NCI-H748 (cell line): ENCODE results near the gene AP1M2.
"Not testable (repeated sequence)": the region's sequence is repeated elsewhere in the genome, so short reads cannot be mapped to it uniquely, and the experiment has no call there.

Experiments
- DNase-seq: peaks from one replicate; lab custom pipeline; 2025; ENCODE audit not compliant: unreplicated experiment; lab: John Stamatoyannopoulos, UW

The AP1M2 gene

GRCh38 chr19:10565567-10566407 is 21.3 kb downstream of the AP1M2 start, which contains the start of gene KRI1:
Gene KRI1, minus strand, starts transcription at chr19:10566010. Its CDS starts 11 bp downstream, at chr19:10565999.
- peak; percentile 94 for DNase-seq

- peak; percentile 49 for DNase-seq
These were observed 22.0 kb downstream of the AP1M2 start for GRCh38 chr19:10565028-10565566.

- no peak for DNase-seq
These were observed 24.5 kb downstream of the AP1M2 start for GRCh38 chr19:10562609-10563008.

- no peak for DNase-seq
These were observed 27.0 kb downstream of the AP1M2 start for GRCh38 chr19:10560154-10560553.

GRCh38 chr19:10557603-10558197 is 29.4 kb downstream of the AP1M2 start:
- DNase-seq, result no peak

GRCh38 chr19:10555610-10555973 is 31.5 kb downstream of the AP1M2 start:
- no peak for DNase-seq

- no peak for DNase-seq
These were observed 32.1 kb downstream of the AP1M2 start for GRCh38 chr19:10554760-10555609.

GRCh38 chr19:10553943-10554381 is 33.1 kb downstream of the AP1M2 start:
- DNase-seq, result no peak

- no peak for DNase-seq
These were observed 33.9 kb downstream of the AP1M2 start for GRCh38 chr19:10553087-10553667.

- no peak for DNase-seq
These were observed 34.5 kb downstream of the AP1M2 start for GRCh38 chr19:10552510-10553053.

GRCh38 chr19:10551698-10552301 is 35.3 kb downstream of the AP1M2 start:
- DNase-seq, result peak; percentile 22

GRCh38 chr19:10551006-10551405 is 36.1 kb downstream of the AP1M2 start:
- not testable (repeated sequence) for DNase-seq

GRCh38 chr19:10550336-10550735 is 36.8 kb downstream of the AP1M2 start:
- DNase-seq, result no peak

GRCh38 chr19:10549733-10550132 is 37.4 kb downstream of the AP1M2 start:
- no peak for DNase-seq

GRCh38 chr19:10548746-10549276 is 38.3 kb downstream of the AP1M2 start:
- no peak for DNase-seq

GRCh38 chr19:10546817-10547216 is 40.3 kb downstream of the AP1M2 start:
- no peak for DNase-seq

GRCh38 chr19:10544753-10545251 is 42.3 kb downstream of the AP1M2 start:
- no peak for DNase-seq

GRCh38 chr19:10544242-10544752 is 42.8 kb downstream of the AP1M2 start:
- peak; percentile 17 for DNase-seq

GRCh38 chr19:10543420-10544241 is 43.5 kb downstream of the AP1M2 start, which contains the start of gene ATG4D:
Gene ATG4D, plus strand, starts transcription at chr19:10543904. Its CDS starts 187 bp downstream, at chr19:10544091.
- DNase-seq, result peak; percentile 86
